Activated CD4-positive, alpha-beta memory T cell treated with anti-CD3 and anti-CD28 coated beads, Interleukin-2, amount 10 ng/mL, durations not matched to agents 7 days and 5 days (primary cell): ENCODE results near the gene TBC1D16. TPM values are rescaled to one million over a fixed set of nuclear protein-coding genes. Genes with fewer than 3 reads are reported as not detected.

ENCODE experiments used
- CTCF ChIA-PET: fragments of 350-600 bp; sonication (Branson Sonifier 250); formaldehyde crosslinking; loops from one replicate; lab custom pipeline; 2021; ENCODE audit warnings: antibody characterized with exemption, inconsistent platforms; lab: Charles Lee
- POLR2A ChIA-PET: fragments of 350-600 bp; sonication (Branson Sonifier 250); formaldehyde crosslinking; loops from one replicate; lab custom pipeline; 2021; ENCODE audit warnings: antibody characterized with exemption; lab: Charles Lee
- DNase-seq: peaks from one replicate; pipeline ENCODE4 v3.0.0-alpha.2; 2020
- H3K27ac Mint-ChIP-seq: one replicate; pipeline ENCODE4 v1.8.0; 2021; ENCODE audit warnings: mild to moderate bottlenecking, mixed read lengths
- H3K27me3 Mint-ChIP-seq: one replicate; pipeline ENCODE4 v1.8.0; 2021; ENCODE audit warnings: mixed read lengths
- H3K36me3 Mint-ChIP-seq: one replicate; pipeline ENCODE4 v1.8.0; 2021; ENCODE audit warnings: low read depth, mixed read lengths
- H3K4me1 Mint-ChIP-seq: one replicate; pipeline ENCODE4 v1.8.0; 2021; ENCODE audit warnings: mixed read lengths
- H3K4me3 Mint-ChIP-seq: one replicate; pipeline ENCODE4 v1.8.0; 2021; ENCODE audit warnings: mild to moderate bottlenecking, mixed read lengths
- H3K9me3 Mint-ChIP-seq: one replicate; pipeline ENCODE4 v1.8.0; 2021; ENCODE audit warnings: mixed read lengths
- total RNA-seq, 2 experiments: library from RNA; stranded (reverse); gene quantifications; one replicate each; pipeline ENCODE4 v1.2.3, GENCODE V29; 2021

The TBC1D16 gene
- total RNA-seq, 2 experiments from 2014 or later, result 0.63 TPM

GRCh38 chr17:80028030-80028429 is 7.6 kb downstream of the TBC1D16 start:
- POLR2A ChIA-PET, result no interaction called here
- Mint-ChIP-seq H3K36me3 (no peaks in the 10 kb centered on the region), H3K4me1 (no peaks in the 10 kb centered on the region), H3K27me3 (peaks cover 2% of the 10 kb centered on the region), H3K27ac (no peak overlapping the region), H3K4me3 (no peak overlapping the region), H3K9me3 (no peaks in the 10 kb centered on the region)
- CTCF ChIA-PET, result interaction anchor here (2.3 kb wide), 1 partner anchor 20 kb away, joined by 8 read pairs; no protein-coding TSS in a partner anchor
- no peak for DNase-seq

- Mint-ChIP-seq H3K4me3 (no peak overlapping the region), H3K4me1 (no peaks in the 10 kb centered on the region), H3K27ac (no peak overlapping the region), H3K27me3 (no peaks in the 10 kb centered on the region), H3K9me3 (no peaks in the 10 kb centered on the region), H3K36me3 (no peaks in the 10 kb centered on the region)
- CTCF ChIA-PET, result interaction anchor here (2.3 kb wide), 1 partner anchor 19 kb away, joined by 8 read pairs; no protein-coding TSS in a partner anchor
- POLR2A ChIA-PET, result no interaction called here
- no peak for DNase-seq
Measured at GRCh38 chr17:80027043-80027435, 8.6 kb downstream of the TBC1D16 start.

GRCh38 chr17:80026359-80027042 is 9.2 kb downstream of the TBC1D16 start:
- H3K9me3 Mint-ChIP-seq, result no peaks in the 10 kb centered on the region
- DNase-seq, result no peak
- ChIA-PET POLR2A (interaction anchor here (1.4 kb wide), 1 partner anchor 61 kb away, joined by 3 read pairs; no protein-coding TSS in a partner anchor), CTCF (interaction anchor here (2.3 kb wide), 1 partner anchor 18 kb away, joined by 8 read pairs; no protein-coding TSS in a partner anchor)
- H3K4me1 Mint-ChIP-seq, result no peaks in the 10 kb centered on the region
- no peak overlapping the region for H3K27ac Mint-ChIP-seq
- H3K4me3 Mint-ChIP-seq, result no peak overlapping the region
- H3K27me3 Mint-ChIP-seq, result no peaks in the 10 kb centered on the region
- H3K36me3 Mint-ChIP-seq, result no peaks in the 10 kb centered on the region

GRCh38 chr17:80025796-80026195 is 9.9 kb downstream of the TBC1D16 start:
- H3K4me3 Mint-ChIP-seq, result no peak overlapping the region
- H3K27ac Mint-ChIP-seq, result no peak overlapping the region

GRCh38 chr17:80025140-80025539 is 10.5 kb downstream of the TBC1D16 start:
- no peaks in the 10 kb centered on the region for H3K27me3 Mint-ChIP-seq
- ChIA-PET CTCF (no interaction called here), POLR2A (interaction anchor here (1.4 kb wide), 1 partner anchor 63 kb away, joined by 3 read pairs; no protein-coding TSS in a partner anchor)

More at GRCh38 chr17:80025796-80026195, 9.9 kb downstream of the TBC1D16 start:
- no peaks in the 10 kb centered on the region for H3K4me1 Mint-ChIP-seq
- DNase-seq, result no peak
- no peaks in the 10 kb centered on the region for H3K36me3 Mint-ChIP-seq
- ChIA-PET POLR2A (interaction anchor here (1.4 kb wide), 1 partner anchor 62 kb away, joined by 3 read pairs; no protein-coding TSS in a partner anchor), CTCF (no interaction called here)
- no peaks in the 10 kb centered on the region for H3K9me3 Mint-ChIP-seq
- no peaks in the 10 kb centered on the region for H3K27me3 Mint-ChIP-seq

GRCh38 chr17:80024206-80024972 is 11.3 kb downstream of the TBC1D16 start:
- no peaks in the 10 kb centered on the region for H3K36me3 Mint-ChIP-seq
- H3K9me3 Mint-ChIP-seq, result no peaks in the 10 kb centered on the region
- ChIA-PET CTCF (no interaction called here), POLR2A (no interaction called here)
- H3K27me3 Mint-ChIP-seq, result no peaks in the 10 kb centered on the region
- DNase-seq, result no peak
- no peak overlapping the region for H3K4me3 Mint-ChIP-seq
- no peak overlapping the region for H3K27ac Mint-ChIP-seq
- no peaks in the 10 kb centered on the region for H3K4me1 Mint-ChIP-seq

More at GRCh38 chr17:80025140-80025539, 10.5 kb downstream of the TBC1D16 start:
- no peaks in the 10 kb centered on the region for H3K36me3 Mint-ChIP-seq
- DNase-seq, result no peak
- H3K4me1 Mint-ChIP-seq, result no peaks in the 10 kb centered on the region
- H3K4me3 Mint-ChIP-seq, result no peak overlapping the region
- no peaks in the 10 kb centered on the region for H3K9me3 Mint-ChIP-seq
- H3K27ac Mint-ChIP-seq, result no peak overlapping the region

GRCh38 chr17:80023481-80024205 is 12.0 kb downstream of the TBC1D16 start:
- ChIA-PET POLR2A (no interaction called here), CTCF (no interaction called here)
- no peak overlapping the region for H3K27ac Mint-ChIP-seq
- no peaks in the 10 kb centered on the region for H3K27me3 Mint-ChIP-seq
- DNase-seq, result no peak
- H3K4me1 Mint-ChIP-seq, result no peaks in the 10 kb centered on the region
- no peaks in the 10 kb centered on the region for H3K36me3 Mint-ChIP-seq
- H3K9me3 Mint-ChIP-seq, result no peaks in the 10 kb centered on the region
- H3K4me3 Mint-ChIP-seq, result no peak overlapping the region

- CTCF ChIA-PET, result no interaction called here
Measured at GRCh38 chr17:80021600-80021999, 14.1 kb downstream of the TBC1D16 start.

GRCh38 chr17:80018917-80019651 is 16.6 kb downstream of the TBC1D16 start:
- DNase-seq, result no peak
- no peak overlapping the region for H3K27ac Mint-ChIP-seq
- H3K9me3 Mint-ChIP-seq, result no peaks in the 10 kb centered on the region
- H3K4me1 Mint-ChIP-seq, result no peaks in the 10 kb centered on the region
- H3K27me3 Mint-ChIP-seq, result no peaks in the 10 kb centered on the region
- ChIA-PET POLR2A (no interaction called here), CTCF (no interaction called here)
- H3K36me3 Mint-ChIP-seq, result no peaks in the 10 kb centered on the region
- no peak overlapping the region for H3K4me3 Mint-ChIP-seq

More at GRCh38 chr17:80021600-80021999, 14.1 kb downstream of the TBC1D16 start:
- H3K36me3 Mint-ChIP-seq, result no peaks in the 10 kb centered on the region
- H3K9me3 Mint-ChIP-seq, result no peaks in the 10 kb centered on the region
- POLR2A ChIA-PET, result no interaction called here
- no peaks in the 10 kb centered on the region for H3K27me3 Mint-ChIP-seq
- H3K4me3 Mint-ChIP-seq, result no peak overlapping the region
- H3K27ac Mint-ChIP-seq, result no peak overlapping the region
- no peaks in the 10 kb centered on the region for H3K4me1 Mint-ChIP-seq
- no peak for DNase-seq

- Mint-ChIP-seq H3K9me3 (no peaks in the 10 kb centered on the region), H3K4me1 (no peaks in the 10 kb centered on the region), H3K27me3 (no peaks in the 10 kb centered on the region), H3K4me3 (no peak overlapping the region), H3K27ac (no peak overlapping the region), H3K36me3 (no peaks in the 10 kb centered on the region)
- DNase-seq, result no peak
- ChIA-PET CTCF (interaction anchor here (1.5 kb wide), 1 partner anchor 9 kb away, joined by 11 read pairs; no protein-coding TSS in a partner anchor), POLR2A (no interaction called here)
Measured at GRCh38 chr17:80017226-80018010, 18.3 kb downstream of the TBC1D16 start.

GRCh38 chr17:80012765-80013741 is 22.6 kb downstream of the TBC1D16 start:
- H3K9me3 Mint-ChIP-seq, result no peaks in the 10 kb centered on the region
- H3K36me3 Mint-ChIP-seq, result no peaks in the 10 kb centered on the region
- no peak overlapping the region for H3K4me3 Mint-ChIP-seq
- ChIA-PET CTCF (no interaction called here), POLR2A (no interaction called here)
- H3K4me1 Mint-ChIP-seq, result peaks cover 2% of the 10 kb centered on the region
- no peaks in the 10 kb centered on the region for H3K27me3 Mint-ChIP-seq
- no peak overlapping the region for H3K27ac Mint-ChIP-seq
- no peak for DNase-seq
